Activated CD8-positive, alpha-beta memory T cell treated with anti-CD3 and anti-CD28 coated beads, Interleukin-2, amount 50 U/mL, for 24 hours (primary cell): ENCODE results near the gene CTU1.
"Not testable (repeated sequence)": the region's sequence is repeated elsewhere in the genome, so short reads cannot be mapped to it uniquely, and the experiment has no call there.

Experiments used
- DNase-seq: peaks from one replicate; pipeline ENCODE4 v3.0.0-alpha.2; 2020; ENCODE audit errors: extremely low read depth

CTU1 gene

DNA sequence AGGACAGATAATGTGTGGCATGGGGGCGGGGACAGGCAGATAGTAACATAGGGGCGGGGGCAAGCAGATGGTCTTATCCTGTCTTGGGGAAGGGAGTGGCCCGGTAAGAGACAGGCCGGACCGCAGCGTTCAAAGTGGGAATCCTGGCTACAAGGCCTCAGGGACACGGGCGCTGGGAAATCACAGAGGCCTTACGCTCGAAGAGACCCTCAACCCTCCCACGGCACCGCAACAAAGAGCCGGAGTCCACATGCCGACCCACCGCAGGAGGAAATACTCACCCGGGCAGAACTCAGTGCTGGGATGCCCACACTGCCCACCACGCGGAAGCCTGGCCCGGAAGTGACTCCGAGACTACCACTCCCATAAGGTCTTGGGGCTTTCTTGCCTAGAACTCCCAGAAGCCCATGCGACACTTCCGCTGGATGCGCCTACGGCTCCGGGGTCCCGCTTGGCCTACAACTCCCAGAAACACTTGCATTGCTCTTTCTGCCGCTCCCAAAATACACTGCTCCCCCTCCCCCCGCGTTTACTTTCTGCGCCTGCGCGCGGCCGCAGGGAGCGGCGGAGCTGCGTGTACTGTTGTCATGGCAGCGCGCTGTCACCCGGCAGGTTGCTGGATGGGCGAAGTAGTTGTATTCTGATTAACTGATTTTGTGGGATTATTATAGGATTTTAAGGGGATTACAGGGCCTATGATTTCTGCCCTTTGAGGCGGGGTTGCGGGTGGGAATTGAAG, at the start of gene CTU1:
Gene CTU1, minus strand, starts transcription at position 344 of the 739 bp plus-strand sequence. CDS start 3,840 bp downstream, outside the sequence.
- peak; percentile 98 for DNase-seq

- DNase-seq, result no peak
Observed at GRCh38 chr19:51157265-51157664, 49.1 kb upstream of the CTU1 start.

- DNase-seq, result no peak
Observed at GRCh38 chr19:51156710-51157109, 48.5 kb upstream of the CTU1 start.

DNA sequence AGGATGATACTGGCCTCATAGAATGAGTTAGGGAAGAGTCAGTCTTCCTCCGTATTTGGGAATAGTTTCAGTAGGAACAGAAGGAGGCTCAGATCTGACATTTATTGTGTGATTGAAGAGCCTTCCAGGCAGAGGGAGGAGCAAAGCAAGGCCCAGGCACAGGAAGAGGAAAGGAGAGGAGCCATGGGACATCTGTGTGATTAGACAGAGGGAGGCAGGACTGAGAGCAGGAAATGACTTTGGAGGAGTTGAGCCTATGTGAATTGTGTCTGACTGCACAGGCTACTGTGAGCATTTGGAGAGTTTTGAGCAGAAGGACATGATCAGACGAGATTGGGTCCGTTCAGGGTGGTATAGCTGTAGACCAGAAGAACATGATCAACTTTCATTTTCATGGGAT, 42.4 kb upstream of the CTU1 start:
- no peak for DNase-seq

DNA sequence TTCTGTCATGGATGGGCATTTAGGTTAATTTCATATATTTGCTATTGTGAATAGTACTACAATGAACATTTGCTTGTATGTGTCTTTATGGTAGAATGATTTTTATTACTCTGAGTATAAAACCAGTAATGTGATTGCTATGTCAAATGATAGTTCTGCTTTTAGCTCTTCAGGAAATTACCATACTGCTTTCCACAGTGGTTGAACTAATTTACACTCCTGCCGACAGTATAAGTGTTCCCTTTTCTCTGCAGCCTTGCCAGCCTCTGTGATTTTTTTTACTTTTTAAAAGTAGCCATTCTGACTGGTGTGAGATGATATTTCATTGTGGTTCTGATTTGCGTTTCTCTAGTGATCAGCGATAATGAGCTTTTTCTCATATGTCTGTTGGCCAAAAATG, 40.4 kb upstream of the CTU1 start:
- no peak for DNase-seq

- no peak for DNase-seq
Observed at GRCh38 chr19:51147663-51148062, 39.5 kb upstream of the CTU1 start.

GRCh38 chr19:51146751-51147150, 38.5 kb upstream of the CTU1 start:
- no peak for DNase-seq

- no peak for DNase-seq
Observed at GRCh38 chr19:51145916-51146493, 37.8 kb upstream of the CTU1 start.

- DNase-seq, result no peak
Observed at GRCh38 chr19:51144482-51145045, 36.4 kb upstream of the CTU1 start.

- DNase-seq, result no peak
Observed at GRCh38 chr19:51143486-51143885, 35.3 kb upstream of the CTU1 start.

DNA sequence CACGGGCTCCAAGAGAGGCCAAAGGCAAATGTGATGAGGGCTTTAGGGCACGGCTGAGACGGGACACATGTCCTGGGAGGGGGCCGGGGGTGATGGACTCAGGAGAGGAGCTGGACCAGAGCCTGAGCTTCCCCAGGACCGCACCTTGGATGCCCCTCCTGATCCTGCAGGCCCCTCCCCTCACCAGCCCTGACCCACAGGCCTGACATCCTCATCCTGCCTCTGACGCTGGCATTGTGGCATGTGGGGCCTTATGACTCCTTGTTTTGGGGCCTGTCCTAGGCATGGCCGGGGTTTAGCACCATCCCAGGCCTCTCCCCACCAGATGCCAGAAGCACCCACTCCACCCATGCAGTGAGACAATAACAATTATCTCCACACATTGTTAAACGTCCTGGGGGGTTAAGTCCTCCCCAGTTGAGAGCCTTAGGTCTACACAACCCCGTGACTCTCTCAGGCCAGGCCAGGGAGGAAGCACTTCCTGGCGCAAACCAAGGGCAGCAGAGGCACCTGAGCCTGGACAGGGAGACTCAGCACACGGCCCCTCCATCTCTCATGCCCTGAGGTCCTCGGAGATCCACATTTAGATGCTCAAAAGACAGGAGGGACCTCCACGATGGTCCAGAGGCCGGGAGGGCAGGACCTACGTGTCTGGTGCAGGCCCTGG, 34.7 kb upstream of the CTU1 start:
- not testable (repeated sequence) for DNase-seq

GRCh38 chr19:51142119-51142518, 33.9 kb upstream of the CTU1 start, which contains the start of gene SIGLEC7:
Gene SIGLEC7 (plus strand): TSS chr19:51142301. CDS start chr19:51142370, 69 bp downstream.
- DNase-seq, result no peak

GRCh38 chr19:51141181-51141580, 33.0 kb upstream of the CTU1 start:
- DNase-seq, result no peak

DNA sequence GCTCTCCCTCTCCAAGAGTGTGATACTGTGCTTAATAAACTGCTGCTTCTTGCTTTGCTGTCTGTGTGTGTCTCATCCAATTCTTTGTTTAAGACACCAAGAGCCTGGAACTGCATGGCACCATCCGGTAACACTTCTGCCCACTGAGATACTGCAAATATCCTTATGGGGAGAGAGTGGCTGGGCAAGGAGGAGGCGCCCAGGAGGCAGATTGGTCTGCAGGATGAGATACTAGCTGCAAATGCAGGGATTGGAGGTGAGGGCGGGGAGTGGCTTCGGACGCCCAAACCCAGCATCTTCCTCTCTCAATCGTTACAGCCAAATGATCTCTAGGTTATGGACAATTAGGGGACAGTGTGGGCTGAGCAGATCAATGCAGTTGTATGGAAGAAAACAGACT, 32.2 kb upstream of the CTU1 start:
- no peak for DNase-seq

GRCh38 chr19:51139299-51140014, 31.2 kb upstream of the CTU1 start:
- DNase-seq, result no peak

- DNase-seq, result no peak
Observed at GRCh38 chr19:51138549-51138979, 30.4 kb upstream of the CTU1 start.

DNA sequence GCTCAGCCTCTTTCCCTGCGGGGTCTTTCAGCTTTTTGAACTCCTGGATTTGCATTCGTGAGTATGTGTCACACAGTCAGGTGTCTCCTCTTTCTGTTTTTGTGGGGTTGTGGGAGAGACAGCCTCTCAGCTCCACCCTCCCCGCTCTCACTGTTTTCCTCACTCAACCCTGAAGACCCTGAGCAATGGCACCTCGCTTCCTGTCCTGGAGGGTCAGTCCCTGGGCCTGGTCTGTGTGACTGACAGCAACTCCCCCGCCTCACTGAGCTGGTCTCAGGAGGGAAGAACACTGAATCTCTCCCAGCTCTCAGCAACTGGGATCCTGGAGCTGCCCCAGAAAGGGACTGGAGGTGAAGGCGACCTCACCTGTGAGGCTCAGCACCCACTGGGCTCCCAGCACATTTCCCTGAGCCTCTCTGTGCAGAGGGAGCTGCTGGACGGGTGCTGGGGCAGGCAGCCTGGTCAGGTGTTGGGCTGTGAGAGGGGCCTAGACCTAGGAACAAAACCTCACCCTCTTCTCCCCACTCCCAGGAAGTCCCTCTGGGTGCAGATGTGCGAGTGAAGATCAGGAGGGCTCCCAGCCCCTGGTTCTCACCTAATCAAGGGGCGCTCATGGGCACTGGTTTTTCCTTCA, 29.7 kb upstream of the CTU1 start:
- no peak for DNase-seq

DNA sequence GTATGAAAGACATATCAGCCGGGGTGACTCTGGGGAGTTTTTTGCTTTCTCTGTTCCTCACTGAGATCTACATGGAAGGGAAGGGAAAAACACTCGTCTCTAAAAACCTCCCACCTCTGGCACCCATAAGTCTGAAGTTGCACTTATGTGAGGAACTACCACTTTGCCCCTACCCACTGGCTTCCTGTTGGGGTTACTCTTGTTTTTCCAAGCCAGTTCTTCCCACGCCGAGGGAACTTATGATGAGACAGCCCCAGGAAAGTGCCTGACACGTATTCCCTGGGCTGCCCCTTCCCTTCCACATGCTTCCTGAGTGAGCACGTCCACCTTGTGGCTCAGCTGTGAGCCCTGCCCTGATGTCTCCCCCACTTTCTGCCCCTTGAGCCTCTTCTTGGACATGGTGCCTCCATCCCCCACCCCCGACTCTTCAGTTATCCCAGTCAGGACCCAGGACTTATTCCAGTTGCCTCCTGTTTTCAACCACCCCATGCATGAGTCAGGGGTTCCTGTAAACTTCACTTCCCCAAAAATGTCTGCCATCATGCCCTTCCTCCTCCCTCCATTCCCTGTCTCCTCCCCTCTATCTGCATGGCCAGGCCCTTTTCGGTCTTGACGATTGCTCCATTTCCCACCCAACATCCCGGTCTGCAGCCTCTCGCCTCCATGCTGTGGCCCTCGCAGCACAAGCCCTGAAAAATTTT, 28.8 kb upstream of the CTU1 start:
- DNase-seq, result no peak

GRCh38 chr19:51135986-51136762, 28.0 kb upstream of the CTU1 start:
- no peak for DNase-seq

GRCh38 chr19:51135004-51135403, 26.8 kb upstream of the CTU1 start:
- no peak for DNase-seq
